Mesothelial cell of epicardium (in vitro differentiated cells): ENCODE data around the gene CITED1. TPM values are rescaled to one million over a fixed set of nuclear protein-coding genes. Genes with fewer than 3 reads are reported as not detected.

Experiments used
- DNase-seq, 2 experiments: peaks; one replicate each; pipeline ENCODE4 v3.0.0; 2021; ENCODE audit warnings: low spot score in 2 of 2; ENCODE audit not compliant: unreplicated experiment in 2 of 2
- H3K27ac Mint-ChIP-seq: 2 replicates; pipeline ENCODE4 v1.8.0; 2021; ENCODE audit warnings: mixed read lengths
- H3K27me3 Mint-ChIP-seq: 2 replicates; pipeline ENCODE4 v1.8.0; 2021; ENCODE audit warnings: low read depth, mixed read lengths
- H3K36me3 Mint-ChIP-seq: 2 replicates; pipeline ENCODE4 v1.8.0; 2021; ENCODE audit warnings: mixed read lengths
- H3K4me1 Mint-ChIP-seq: 2 replicates; pipeline ENCODE4 v1.8.0; 2021; ENCODE audit warnings: mixed read lengths
- H3K4me3 Mint-ChIP-seq: 2 replicates; pipeline ENCODE4 v1.8.0; 2021; ENCODE audit warnings: mild to moderate bottlenecking, moderate library complexity, mixed read lengths
- H3K9me3 Mint-ChIP-seq: 2 replicates; pipeline ENCODE4 v1.8.0; 2021; ENCODE audit warnings: mixed read lengths
- CTCF ChIP-seq: fragments of 200-600 bp; sonication (generic); IDR thresholded peaks from one replicate; pipeline ENCODE4 v1.5.0; 2021; ENCODE audit warnings: antibody characterized with exemption; ENCODE audit not compliant: unreplicated experiment
- total RNA-seq: library from RNA; stranded (reverse); gene quantifications from 3 replicates; pipeline ENCODE4 v1.2.1, GENCODE V29; 2021

Gene CITED1
- 1.4 to 2.8 TPM (median 1.6 TPM) in 3 replicates for total RNA-seq

- H3K27me3 Mint-ChIP-seq = peaks cover 79% of the 10 kb centered on the region
- TF ChIP-seq CTCF = no peak
- H3K27ac Mint-ChIP-seq = no peak within 1 kb of the TSS
- H3K36me3 Mint-ChIP-seq = no peaks in the 10 kb centered on the region
- DNase-seq = no peak
- H3K4me3 Mint-ChIP-seq = peak within 1 kb of the TSS; percentile 79
- H3K4me1 Mint-ChIP-seq = peaks cover 21% of the 10 kb centered on the region
- H3K9me3 Mint-ChIP-seq = peaks cover 5% of the 10 kb centered on the region
Measured at GRCh38 chrX:72305286-72306084, at the start of gene CITED1. Gene CITED1 (minus strand): TSS chrX:72305914. CDS start chrX:72302869, 3,045 bp downstream.

- Mint-ChIP-seq H3K36me3 (peaks cover 7% of the 10 kb centered on the region), H3K4me3 (no peak overlapping the region), H3K4me1 (no peaks in the 10 kb centered on the region), H3K9me3 (peaks cover 14% of the 10 kb centered on the region), H3K27ac (no peak overlapping the region), H3K27me3 (no peaks in the 10 kb centered on the region)
- no peak for TF ChIP-seq CTCF
- DNase-seq = no peak
Measured at GRCh38 chrX:72352786-72353185, 47.1 kb upstream of the CITED1 start.

- Mint-ChIP-seq H3K27me3 (no peaks in the 10 kb centered on the region), H3K4me1 (no peaks in the 10 kb centered on the region), H3K9me3 (peaks cover 14% of the 10 kb centered on the region), H3K27ac (no peak overlapping the region), H3K4me3 (no peak overlapping the region), H3K36me3 (peaks cover 9% of the 10 kb centered on the region)
- no peak for DNase-seq
- no peak for TF ChIP-seq CTCF
Measured at GRCh38 chrX:72351606-72352334, 46.1 kb upstream of the CITED1 start.

GRCh38 chrX:72349190-72349589 lies 43.5 kb upstream of the CITED1 start:
- Mint-ChIP-seq H3K4me1 (no peaks in the 10 kb centered on the region), H3K36me3 (peaks cover 6% of the 10 kb centered on the region), H3K4me3 (no peak overlapping the region), H3K27ac (no peak overlapping the region), H3K9me3 (peaks cover 17% of the 10 kb centered on the region), H3K27me3 (no peaks in the 10 kb centered on the region)
- DNase-seq = no peak
- no peak for TF ChIP-seq CTCF

GRCh38 chrX:72348247-72348979 lies 42.7 kb upstream of the CITED1 start:
- H3K36me3 Mint-ChIP-seq = peaks cover 6% of the 10 kb centered on the region
- no peak for DNase-seq
- no peak overlapping the region for H3K27ac Mint-ChIP-seq
- peaks cover 17% of the 10 kb centered on the region for H3K9me3 Mint-ChIP-seq
- H3K4me3 Mint-ChIP-seq = no peak overlapping the region
- H3K27me3 Mint-ChIP-seq = no peaks in the 10 kb centered on the region
- H3K4me1 Mint-ChIP-seq = no peaks in the 10 kb centered on the region
- TF ChIP-seq CTCF = no peak
